GM19025 (cell line): ENCODE measurements around the gene FXYD2.

Source experiments
- ATAC-seq: cut with Tn5 transposase; IDR thresholded peaks from one replicate; pipeline ENCODE4 v1.9.1; 2021; ENCODE audit warnings: mild to moderate bottlenecking, low read depth, moderate library complexity; ENCODE audit not compliant: unreplicated experiment

FXYD2 gene

DNA sequence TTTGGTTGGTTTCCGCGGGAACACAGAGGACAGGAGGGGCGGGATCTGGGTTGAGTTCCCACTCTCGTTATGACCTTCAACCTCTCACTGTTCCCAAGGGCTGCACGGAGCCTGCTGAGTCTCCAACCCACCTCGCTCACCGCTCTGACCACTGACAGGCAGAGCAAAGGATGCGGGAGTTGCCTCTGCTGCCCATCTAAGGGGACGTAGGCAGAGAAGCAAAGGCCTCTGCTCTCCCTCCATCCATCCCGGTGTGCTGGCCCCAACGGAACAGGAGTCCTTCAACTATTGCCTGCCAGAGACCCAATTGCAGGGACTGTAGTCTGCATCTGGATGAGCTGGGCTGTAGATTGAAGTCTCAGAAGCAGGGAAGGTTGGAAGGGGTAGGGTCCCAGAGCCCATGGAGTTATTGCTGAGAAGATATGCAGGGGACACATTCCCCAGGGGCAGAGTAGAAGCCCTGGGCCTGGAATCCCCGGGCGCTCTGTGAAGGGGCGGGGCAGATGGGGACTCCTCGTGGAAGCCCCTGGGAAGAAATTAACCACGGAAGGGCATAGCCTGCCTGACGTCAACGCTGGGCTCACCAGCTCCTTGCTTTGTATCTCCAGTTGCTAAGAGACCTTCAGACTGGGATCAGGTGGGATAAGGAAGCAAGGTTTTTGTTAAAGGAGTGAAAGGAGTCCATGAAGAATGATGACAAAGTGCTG is 12.7 kb upstream of the FXYD2 start:
- ATAC-seq, result no peak

DNA sequence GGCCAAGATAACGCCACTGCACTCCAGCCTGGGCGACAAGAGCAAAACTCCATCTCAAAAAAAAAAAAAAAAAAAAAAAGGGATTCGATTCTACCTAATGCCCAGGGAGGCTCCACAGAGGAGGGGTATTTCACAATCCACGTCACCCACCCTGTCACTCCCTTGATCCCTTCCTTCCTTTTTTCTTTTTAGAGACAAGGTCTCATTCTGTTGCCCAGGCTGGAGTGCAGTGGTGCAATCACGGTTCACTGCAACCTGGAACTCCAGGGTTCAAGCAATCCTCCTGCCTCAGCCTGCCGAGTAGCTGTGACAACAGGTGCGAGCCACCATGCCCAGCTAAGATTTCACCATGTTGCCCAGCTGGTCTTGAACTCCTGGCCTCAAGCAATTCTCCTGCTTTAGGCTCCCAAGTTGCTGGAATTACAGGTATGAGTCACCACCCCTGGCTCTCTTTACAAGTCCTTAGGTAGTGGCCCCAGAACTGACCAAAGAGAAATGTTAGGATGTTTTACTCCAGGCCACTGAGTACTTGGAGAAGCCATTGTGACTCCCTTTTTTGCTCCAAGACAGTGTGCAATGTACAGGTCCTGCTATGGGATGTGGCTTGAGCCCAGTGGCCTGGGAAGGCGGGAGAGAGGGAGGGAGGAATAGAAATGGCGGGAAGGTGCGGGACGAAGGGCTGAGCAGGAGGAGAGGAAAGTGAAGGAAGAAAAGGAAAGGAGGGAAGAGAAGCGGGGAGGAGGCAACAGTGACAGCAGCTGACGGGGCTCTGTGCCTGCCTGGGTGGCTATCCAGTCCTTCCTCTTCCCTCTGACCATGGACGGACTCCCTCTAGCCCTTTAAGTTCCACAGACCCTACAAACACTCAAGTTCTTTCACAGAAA is 11.8 kb upstream of the FXYD2 start:
- ATAC-seq, result no peak

DNA sequence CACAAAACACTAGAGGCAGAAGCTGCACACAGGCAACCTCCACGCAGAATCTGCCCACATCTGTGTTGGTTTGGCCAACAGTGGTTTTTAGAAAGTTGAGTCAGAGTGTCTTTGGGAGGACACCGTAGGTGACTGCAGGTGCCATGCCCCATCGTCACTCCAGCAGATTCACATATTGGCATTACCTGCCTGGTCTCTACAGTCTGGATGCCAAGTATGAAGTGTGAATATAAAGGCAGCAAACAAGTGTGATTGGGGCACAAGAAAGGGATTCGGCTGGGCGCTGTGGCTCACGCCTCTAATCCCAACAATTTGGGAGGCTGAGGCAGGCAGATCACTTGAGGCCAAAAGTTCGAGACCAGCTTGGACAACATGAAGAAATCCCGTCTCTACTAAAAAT is 11.0 kb upstream of the FXYD2 start:
- ATAC-seq, result no peak

DNA sequence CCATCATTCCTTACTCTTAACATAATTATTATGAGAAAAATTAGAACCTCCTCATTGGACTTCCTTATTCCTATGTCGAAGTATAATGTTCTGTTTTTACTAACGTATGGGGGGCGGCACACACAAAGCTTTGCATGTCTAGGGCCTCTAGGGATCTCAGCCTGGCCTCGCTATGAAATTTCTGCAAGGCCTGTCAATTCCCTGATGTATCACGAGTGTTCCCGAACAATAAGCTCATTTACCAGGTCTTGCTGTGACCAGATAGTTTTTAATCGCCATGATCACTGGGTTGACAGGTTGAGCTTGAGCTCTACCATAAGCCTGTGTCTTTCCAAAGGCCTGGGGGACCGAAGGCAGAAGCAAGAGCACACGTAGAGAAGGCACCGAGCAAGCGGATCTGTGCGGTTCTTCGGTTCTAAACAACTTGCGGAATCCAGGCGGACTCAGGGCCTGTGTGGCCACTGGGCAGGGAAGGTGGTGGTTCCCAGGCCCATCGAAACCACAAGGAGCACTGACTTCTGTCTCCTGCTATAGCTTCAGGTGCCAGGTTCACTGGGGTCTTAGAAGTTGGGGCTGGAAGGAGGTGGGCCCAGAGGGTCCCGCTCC is 10.4 kb upstream of the FXYD2 start:
- no peak for ATAC-seq

DNA sequence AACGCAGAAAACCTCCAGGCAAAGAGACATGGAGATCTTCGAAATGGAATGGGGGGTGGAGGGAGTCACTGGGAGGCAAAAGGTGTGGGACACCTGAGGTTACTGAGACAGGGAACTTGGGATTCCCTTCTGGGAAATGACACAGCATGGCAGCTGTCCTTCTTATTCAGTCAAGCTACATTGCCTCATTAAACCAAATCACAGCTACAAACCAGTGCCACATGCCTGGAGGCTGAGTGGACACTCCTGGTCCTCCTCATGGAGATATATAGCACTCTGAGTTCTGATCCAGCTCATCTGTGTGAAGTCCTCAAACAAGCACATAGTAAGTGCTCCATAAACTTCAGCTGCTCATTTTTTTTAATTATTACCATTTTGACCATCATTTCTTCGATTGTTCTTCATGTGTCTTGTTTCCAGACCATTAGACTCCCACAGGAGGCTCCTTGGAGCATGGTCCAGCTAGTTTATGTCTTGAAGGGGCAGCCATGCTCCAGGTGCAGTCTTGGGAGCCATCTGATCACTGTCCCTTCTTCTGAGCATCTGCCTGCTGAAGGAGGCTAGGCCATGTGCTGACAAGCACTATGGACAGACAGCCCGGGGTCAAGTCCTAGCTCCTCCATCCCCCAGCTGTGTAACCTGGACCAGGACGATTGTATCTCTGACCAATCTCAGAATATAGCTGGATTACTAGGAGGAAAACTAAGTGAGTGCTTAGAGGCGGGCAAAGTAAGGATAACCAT is 9.7 kb upstream of the FXYD2 start:
- ATAC-seq, result no peak

DNA sequence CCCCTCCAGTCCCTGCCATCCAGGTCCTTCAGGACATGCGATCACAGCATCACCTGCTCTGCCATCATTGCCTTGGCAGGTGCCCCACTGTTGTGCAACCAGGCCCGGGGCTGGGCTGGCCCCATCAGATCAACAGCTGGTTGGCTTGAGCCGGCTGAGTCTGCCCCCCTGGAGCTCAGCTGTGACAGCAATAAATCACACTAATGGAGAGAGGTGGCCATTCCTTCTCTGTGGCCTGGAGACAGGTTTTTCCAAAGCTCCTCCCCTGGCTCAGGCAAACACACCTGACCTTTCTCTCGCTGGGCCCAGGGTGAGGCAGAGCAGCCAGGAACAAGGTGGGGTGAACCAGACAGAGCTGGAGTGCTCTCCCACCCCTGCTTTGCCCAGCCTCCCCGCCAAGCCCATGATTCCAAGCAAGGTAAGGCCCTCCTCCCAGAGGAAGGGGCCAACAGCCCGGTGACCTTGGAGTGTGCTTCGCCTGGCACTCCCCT is 8.9 kb upstream of the FXYD2 start:
- ATAC-seq, result no peak

DNA sequence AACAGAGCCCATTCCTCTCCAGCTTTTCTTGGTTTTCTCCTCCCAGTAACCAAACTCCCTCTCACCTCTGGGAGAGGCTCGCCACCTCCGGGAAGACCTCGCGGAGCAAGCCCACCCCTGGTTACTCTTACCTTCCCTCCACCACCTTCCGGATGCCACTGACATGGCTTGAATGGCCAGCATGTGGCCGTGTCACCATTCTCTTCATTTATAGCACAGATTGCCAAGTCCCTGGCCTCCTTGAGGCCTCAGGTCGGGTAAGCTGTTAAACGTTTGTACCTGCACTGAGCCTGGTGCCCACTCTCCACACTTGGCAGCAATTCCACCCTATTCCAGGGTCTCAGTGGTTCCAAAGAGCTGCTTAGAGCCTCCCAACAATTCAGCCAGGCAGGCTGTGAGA is 8.0 kb upstream of the FXYD2 start:
- no peak for ATAC-seq

DNA sequence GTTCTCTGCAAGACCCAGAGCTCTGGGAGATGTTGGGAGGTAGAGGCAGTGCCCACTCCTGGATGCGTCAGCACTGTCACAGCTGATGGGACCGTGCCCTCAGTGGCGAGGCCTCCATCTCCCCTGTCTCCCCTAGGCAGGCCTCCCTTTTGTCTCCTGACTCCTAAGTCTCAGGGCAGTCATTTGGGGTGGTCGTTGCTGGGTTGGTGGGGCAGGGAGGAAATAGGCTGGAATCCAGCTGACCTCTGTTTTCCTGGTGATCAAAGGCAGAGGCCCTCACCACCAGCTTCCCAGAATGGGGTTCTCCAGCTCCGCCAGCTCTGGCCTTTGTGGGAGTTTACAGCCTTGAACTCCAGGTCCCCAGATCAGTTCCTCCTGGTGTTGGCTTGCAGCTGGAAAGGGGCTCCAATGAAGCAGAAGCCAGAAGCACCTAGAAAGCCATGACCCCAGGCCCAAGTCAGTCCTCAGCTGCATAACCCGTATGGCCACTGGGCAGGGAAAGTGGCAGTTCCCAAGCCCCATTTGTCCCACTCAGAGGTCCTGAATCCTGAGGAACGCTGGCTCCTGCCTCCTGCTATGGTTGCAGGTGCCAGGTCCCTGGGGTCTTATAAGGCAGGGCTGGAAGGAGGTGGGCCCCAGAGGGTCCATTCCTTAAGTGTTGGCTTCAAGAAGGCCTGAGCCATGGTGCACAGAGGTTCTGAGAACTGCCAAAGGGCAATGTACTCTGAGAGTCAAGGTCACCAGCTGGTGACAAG is 7.3 kb upstream of the FXYD2 start:
- ATAC-seq, result no peak

DNA sequence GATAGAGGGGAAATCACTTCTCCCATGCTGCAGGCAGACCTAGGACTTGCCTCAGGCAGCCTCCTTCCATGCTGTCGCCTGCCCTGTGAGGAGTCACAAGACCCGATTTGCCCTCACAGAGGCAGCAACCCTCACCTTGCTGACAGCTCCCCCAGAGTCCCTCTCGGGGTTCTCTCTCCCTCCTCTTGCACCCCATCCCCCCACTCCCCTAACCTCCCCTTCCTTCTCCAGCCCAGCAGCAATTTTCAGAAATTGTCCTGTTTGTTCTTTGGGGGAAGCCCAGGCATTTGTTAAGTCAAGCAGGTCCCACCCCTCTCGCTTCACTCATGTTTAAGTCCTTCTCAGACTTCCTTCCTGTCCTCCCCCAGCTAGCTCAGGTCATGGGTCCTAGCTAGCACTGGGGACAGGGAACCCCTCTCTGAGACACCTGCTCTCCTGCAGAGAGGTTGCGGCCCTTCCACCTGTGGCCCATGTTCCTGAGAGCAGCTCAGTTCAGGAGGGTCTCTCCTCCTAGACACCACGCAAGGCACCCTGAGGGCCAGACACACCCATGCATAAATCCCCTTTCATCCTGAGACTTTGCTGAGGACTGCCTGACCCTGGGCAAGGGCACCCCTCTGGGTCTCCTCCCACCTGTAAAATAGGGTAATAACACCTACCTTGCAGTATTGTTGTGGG is 6.3 kb upstream of the FXYD2 start:
- ATAC-seq, result no peak

DNA sequence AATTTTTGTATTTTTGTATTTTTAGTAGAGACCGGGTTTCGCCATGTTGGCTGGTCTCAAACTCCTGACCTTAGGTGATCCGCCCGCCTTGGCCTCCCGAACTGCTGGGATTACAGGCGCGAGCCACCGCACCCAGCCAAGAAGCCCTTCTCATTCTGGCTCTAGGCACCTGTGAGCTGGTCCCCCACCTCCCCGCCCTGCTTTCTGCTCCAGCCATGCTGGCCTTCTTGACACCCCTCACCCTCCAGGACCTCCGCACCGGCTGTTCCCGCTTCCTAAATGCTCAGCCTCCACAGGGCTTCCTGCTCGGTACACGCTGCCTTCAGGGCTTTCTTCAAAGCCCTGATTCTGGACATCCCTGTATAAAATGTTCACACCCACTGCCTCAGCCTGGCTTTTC is 5.5 kb upstream of the FXYD2 start:
- no peak for ATAC-seq

DNA sequence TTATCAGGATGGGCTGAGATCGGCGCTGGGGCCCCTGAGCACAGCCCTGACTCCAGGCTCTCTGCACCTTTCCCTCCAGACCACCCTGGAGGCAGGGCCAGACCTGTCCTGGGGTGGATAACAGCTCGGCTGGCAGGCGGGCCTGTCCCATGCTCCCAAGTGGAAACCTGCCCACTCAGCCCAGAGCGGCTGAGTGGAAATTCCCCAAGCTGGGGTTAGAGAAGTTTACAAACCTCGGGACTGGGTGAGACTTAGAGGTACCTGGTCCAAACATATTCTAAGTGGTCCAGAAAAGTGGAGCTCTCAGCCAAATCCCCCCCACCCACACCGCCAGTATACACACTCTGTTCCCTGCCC is 4.8 kb upstream of the FXYD2 start:
- no peak for ATAC-seq

DNA sequence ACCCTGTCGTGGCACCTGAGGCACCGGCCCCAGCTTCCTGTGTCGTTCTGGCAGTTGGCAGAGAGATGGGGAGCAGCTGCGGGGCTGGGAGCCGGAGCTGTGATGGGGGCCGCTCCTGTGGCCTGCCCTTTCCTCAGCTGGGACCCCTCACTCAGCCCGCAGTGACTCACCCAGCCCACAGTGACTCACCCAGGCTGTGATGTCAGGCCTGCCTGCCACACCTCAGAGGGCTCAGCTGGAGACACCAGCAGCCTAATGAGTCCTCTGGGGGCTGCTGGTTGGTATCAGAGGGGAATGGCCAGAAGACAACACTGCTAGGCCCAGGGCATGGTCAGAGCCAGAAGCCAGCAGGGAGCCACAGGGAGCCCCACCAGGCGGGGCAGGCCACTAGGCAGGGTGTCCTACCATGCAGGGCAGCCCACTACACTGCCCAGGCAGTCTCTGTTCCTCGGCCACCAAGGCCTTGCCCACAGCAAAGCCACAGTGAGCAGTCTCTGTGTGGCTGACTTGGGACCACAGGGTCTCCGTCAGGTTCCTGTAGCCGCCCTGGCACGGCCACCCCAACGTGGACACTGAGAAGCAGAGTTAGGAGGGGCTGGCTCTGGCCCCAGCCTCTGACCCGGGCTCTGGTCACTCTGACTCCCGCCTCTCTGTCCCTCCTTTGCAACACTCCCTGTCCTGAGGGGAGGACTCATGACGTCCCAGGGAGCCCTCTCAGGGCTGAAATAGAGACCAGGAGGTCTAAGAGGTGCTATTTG is 4.2 kb upstream of the FXYD2 start:
- peak; percentile 69 for ATAC-seq

DNA sequence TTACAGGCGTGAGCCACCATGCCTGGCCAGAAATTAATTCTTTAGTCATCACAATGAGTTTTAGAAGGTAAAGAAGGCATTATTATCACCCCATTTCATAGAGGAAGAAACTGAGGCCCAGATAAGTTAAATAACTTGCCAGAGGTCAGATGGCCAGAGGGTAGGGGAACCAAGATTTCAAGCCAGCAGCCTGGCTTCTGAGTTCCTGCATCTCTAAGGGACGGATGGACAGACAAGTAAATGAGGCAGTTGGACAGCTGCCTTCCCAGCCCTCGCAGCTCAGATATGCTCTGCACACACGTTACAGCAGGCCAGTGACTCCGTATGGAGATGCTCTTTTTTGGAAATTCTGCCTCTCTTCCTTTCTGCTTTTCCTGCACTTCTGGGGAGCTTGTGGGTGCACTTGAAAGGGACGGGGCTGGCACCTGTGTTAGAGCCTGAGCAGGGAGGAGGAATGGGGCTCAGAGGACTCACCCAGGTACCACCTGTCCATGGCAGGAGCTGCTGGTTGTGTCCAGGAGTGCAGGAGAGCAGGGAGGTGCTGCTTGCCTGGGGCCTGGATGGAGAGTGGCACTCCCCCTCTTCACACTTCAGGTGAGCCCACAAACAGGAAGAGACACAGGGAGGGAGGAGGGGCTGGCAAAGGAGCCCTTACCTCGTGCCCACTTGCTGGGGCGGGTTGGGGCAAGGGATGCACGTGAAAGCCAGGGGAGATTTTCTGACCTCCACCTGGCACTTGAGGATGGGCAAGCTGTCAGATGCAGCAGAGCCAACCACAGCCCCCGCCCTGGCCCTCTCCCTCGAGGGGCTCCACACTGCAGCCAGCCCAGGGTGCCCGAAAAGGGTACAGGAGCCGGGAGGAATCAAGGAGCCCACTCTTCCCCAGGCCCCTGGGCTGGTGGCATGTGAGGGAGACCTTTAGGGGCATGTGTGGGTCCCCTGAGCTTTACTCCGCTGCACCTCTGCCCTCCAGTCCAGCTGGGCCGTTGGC is 3.3 kb upstream of the FXYD2 start:
- ATAC-seq, result no peak

DNA sequence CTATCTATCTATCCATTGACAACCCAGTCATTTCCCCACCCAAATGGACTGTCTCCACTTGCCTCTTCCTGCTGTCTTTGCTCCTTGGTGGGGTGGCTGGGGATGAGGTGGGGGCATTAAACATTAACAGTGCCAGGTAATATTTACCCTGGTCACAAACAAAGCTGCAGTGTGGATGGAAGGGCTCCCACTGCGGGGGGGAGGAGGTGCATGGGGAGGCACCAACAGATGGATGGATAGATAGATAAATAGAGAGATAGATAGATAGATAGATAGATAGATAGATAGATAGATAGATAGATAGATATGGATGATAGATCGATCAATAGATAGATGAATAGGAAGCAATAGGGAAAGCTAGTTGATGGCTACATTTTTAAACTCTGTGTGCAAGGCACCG is 2.3 kb upstream of the FXYD2 start:
- no peak for ATAC-seq

DNA sequence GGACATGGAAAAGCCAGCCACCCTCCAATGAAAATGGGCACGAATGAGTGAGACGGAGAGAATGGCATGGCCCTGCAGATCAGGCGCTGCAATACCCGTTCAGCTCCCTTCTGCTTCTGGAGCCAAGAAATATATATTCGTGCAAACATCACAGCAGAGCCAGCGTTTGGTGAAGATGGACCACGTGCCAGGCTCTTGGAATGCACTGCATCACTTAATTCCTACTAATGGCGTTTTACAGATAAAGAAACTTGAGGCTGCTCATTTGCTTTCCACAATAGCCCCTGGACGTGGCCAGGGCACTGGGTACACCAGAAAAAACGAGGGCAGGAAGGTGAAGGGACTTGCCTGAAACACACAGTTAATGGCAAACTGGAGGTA is 1.6 kb upstream of the FXYD2 start:
- ATAC-seq, result no peak

DNA sequence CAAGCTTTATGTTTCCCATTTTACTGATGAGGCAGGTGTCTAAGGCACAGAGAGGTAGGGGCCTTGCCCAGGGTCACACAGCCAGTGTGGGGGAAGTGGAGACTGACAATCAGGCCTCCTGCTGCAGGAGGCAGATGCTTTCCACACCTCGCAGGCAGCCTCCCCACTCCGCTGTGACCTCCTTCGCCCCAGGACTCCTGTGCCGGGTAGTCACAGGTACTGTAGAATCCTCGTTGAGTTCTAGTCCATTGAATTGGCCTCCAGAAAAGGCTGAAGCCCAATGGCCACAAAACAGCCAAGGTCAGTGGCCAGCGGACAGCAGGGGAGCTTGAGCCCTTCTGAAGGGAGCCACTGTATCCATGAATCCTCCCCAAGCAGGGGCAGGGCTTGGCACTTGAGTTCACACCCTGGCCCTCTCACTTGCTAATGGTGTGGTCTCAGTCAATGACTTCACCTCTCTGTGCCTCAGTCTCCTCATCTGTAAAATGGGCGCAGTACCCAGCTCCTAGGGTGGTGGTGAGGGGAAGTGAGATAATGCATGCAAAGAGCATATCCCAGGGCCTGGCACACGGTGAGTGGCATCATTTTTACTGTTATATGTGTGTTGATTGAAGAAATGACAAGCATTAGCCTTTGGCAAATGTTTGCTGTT is 1.1 kb upstream of the FXYD2 start:
- no peak for ATAC-seq

DNA sequence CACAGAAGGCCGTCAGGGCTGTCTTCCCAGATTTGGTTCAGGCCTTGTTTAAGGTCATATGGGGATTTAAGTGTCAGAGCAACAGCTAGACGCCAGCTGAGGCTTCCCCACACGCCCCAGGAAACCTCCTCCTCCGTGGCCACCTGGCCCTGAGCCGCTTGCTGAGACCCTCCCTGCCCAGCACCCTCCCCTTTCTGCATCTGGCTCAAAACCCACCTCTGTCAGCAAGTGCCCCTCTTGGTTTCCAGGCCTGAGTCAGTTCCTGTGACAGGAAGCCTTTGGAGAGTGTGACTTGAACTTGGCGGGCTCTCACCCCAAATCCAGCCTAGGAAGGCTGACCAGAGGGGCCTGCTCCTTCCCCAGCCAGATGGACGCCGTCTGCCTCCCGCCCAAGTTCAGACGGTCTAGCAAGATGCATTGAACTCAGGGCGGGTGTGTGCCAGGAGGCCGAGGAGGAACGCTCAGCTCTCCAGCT is 561 bp downstream of the FXYD2 start:
- ATAC-seq, result no peak
